HepG2 (cell line): ENCODE measurements around the gene LRRC8D. TPM values are rescaled to one million over a fixed set of nuclear protein-coding genes. Genes with fewer than 3 reads are reported as not detected.

Experiments
- ATF1 ChIP-seq: IDR thresholded peaks from 2 replicates; pipeline ENCODE4 v1.6.1; 2016; ENCODE audit warnings: mild to moderate bottlenecking, control low read depth
- ATF4 ChIP-seq, 2 experiments: fragments of 450-650 bp in 1 of 2; sonication (generic) in 1 of 2; formaldehyde crosslinking; IDR thresholded peaks; 2 replicates each; pipeline versions ENCODE4 v1.5.0 to v1.8.0; 2020 to 2022; ENCODE audit warnings: mild to moderate bottlenecking in 1 of 2, missing genetic modification reagents in 1 of 2
- CEBPG ChIP-seq: IDR thresholded peaks from 2 replicates; pipeline ENCODE4 v1.6.1; 2016
- E2F1 ChIP-seq: sonication (generic); formaldehyde crosslinking; IDR thresholded peaks from 2 replicates; pipeline ENCODE4 v1.5.0; 2020; ENCODE audit warnings: missing genetic modification reagents
- GABPA ChIP-seq, 2 experiments: IDR thresholded peaks; 2 replicates each; pipeline ENCODE4 v1.6.1; 2011 to 2016; ENCODE audit warnings: low read depth in 2 of 2, low read length in 1 of 2, missing biosample characterization in 1 of 2, missing genetic modification characterization in 1 of 2
- GATAD2A ChIP-seq: IDR thresholded peaks from 2 replicates; pipeline ENCODE4 v1.6.1; 2016
- HNF1B ChIP-seq: sonication (generic); formaldehyde crosslinking; IDR thresholded peaks from 2 replicates; pipeline ENCODE4 v1.5.1; 2020; ENCODE audit warnings: mild to moderate bottlenecking, moderate library complexity, missing genetic modification reagents
- HNRNPL ChIP-seq: fragments of 200-400 bp; formaldehyde crosslinking; IDR thresholded peaks from 2 replicates; pipeline ENCODE4 v1.6.1; 2017; ENCODE audit warnings: mild to moderate bottlenecking, low read depth, low read length
- ISL2 ChIP-seq: sonication (generic); formaldehyde crosslinking; IDR thresholded peaks from 2 replicates; pipeline ENCODE4 v1.5.0; 2020; ENCODE audit warnings: missing genetic modification reagents
- MED1 ChIP-seq: sonication (generic); formaldehyde crosslinking; IDR thresholded peaks from 2 replicates; pipeline ENCODE4 v1.4.0; 2020; ENCODE audit warnings: missing genetic modification reagents
- NR2F1 ChIP-seq, 2 experiments: fragments of 450-650 bp in 1 of 2; formaldehyde crosslinking in 1 of 2; IDR thresholded peaks; 2 replicates each; pipeline versions ENCODE4 v1.5.0 to v1.6.1; 2016 to 2020; ENCODE audit warnings: mild to moderate bottlenecking in 1 of 2, missing compliant biosample characterization in 1 of 2, missing genetic modification reagents in 1 of 2, moderate library complexity in 1 of 2
- RBAK ChIP-seq: sonication (generic); formaldehyde crosslinking; IDR thresholded peaks from 2 replicates; pipeline ENCODE4 v1.5.1; 2020; ENCODE audit warnings: mild to moderate bottlenecking, missing genetic modification reagents
- SALL1 ChIP-seq: sonication (generic); formaldehyde crosslinking; IDR thresholded peaks from 2 replicates; pipeline ENCODE4 v1.8.0; 2022; ENCODE audit warnings: mild to moderate bottlenecking, missing genetic modification reagents
- SAP130 ChIP-seq: IDR thresholded peaks from 2 replicates; pipeline ENCODE4 v1.6.1; 2016; ENCODE audit warnings: low read depth
- SIN3A ChIP-seq: IDR thresholded peaks from 2 replicates; pipeline ENCODE4 v1.6.1; 2011; ENCODE audit warnings: low read depth, mild to moderate bottlenecking, control low read depth, low read length, borderline replicate concordance
- SIX1 ChIP-seq: sonication (generic); formaldehyde crosslinking; IDR thresholded peaks from 2 replicates; pipeline ENCODE4 v1.4.0; 2020; ENCODE audit warnings: missing genetic modification reagents, borderline replicate concordance
- SNAPC2 ChIP-seq: sonication (generic); formaldehyde crosslinking; IDR thresholded peaks from 2 replicates; pipeline ENCODE4 v1.8.1; 2022; ENCODE audit warnings: mild to moderate bottlenecking, missing genetic modification reagents
- SOX5 ChIP-seq: IDR thresholded peaks from 2 replicates; pipeline ENCODE4 v1.6.1; 2016; ENCODE audit warnings: borderline replicate concordance
- TARDBP ChIP-seq: sonication (generic); formaldehyde crosslinking; IDR thresholded peaks from 2 replicates; pipeline ENCODE4 v1.8.0; 2022; ENCODE audit warnings: mild to moderate bottlenecking, missing genetic modification reagents
- ZBTB10 ChIP-seq: sonication (generic); formaldehyde crosslinking; IDR thresholded peaks from 2 replicates; pipeline ENCODE4 v1.4.0; 2020; ENCODE audit warnings: missing genetic modification reagents, borderline replicate concordance
- ZFP62 ChIP-seq: sonication (generic); formaldehyde crosslinking; IDR thresholded peaks from 2 replicates; pipeline ENCODE4 v1.4.0; 2020; ENCODE audit warnings: missing genetic modification reagents
- ZMYM2 ChIP-seq: sonication (generic); formaldehyde crosslinking; IDR thresholded peaks from 2 replicates; pipeline ENCODE4 v1.8.0; 2022; ENCODE audit warnings: mild to moderate bottlenecking, missing genetic modification reagents
- ZMYM4 ChIP-seq: sonication (generic); formaldehyde crosslinking; IDR thresholded peaks from 2 replicates; pipeline ENCODE4 v1.8.1; 2023; ENCODE audit warnings: mild to moderate bottlenecking, missing genetic modification reagents
- polyA plus RNA-seq, 8 experiments: library from polyadenylated mRNA; depleted of rRNA in 3 of 8; stranded (reverse) in 7 of 8; unstranded in 1 of 8; fragments of >200 nt; fragmentation: Illumina TruSeq in 4 of 8; extraction: Trizol in 4 of 8; gene quantifications; 2 replicates each; pipeline versions ENCODE4 v1.2.1 to v1.2.3, GENCODE V29; 2011 to 2016; ENCODE audit warnings: low read depth in 4 of 8, missing spikeins in 1 of 8, mixed read lengths in 1 of 8; ENCODE audit not compliant: insufficient read depth in 1 of 8
- total RNA-seq, 5 experiments: library from RNA; depleted of rRNA; stranded (reverse); fragments of >200 nt; fragmentation: Illumina TruSeq; extraction: Trizol; gene quantifications; 2 replicates each; pipeline ENCODE4 v1.2.3, GENCODE V29; 2016; ENCODE audit warnings: low read depth in 1 of 5

Gene LRRC8D
- total and polyA plus RNA-seq, 2 of the 13 experiments (the other 11 are each of a cell fraction or from before 2014, with no cell fraction given) = 29.9 to 45.5 TPM

- TF ChIP-seq HNRNPL (no peak), CEBPG (CRISPR knock-in tag) (peak; percentile 70), SIX1 (CRISPR knock-in tag) (peak; percentile 59; the same call in 1 of the 2 replicates), SNAPC2 (CRISPR knock-in tag) (no peak), SIN3A (0 out of 2 replicates have a peak, but pooled peaks have one; percentile 23), SALL1 (peak; percentile 35; the same call in 1 of the 2 replicates), ZBTB10 (CRISPR knock-in tag) (peak; percentile 60; the same call in 1 of the 2 replicates), RBAK (no peak), TARDBP (CRISPR knock-in tag) (0 out of 2 replicates have a peak, but pooled peaks have one; percentile 46), SOX5 (CRISPR knock-in tag) (peak; percentile 65; the same call in 1 of the 2 replicates), E2F1 (no peak), MED1 (CRISPR knock-in tag) (peak; percentile 61), ATF1 (CRISPR knock-in tag) (no peak), ISL2 (CRISPR knock-in tag) (peak; percentile 93), ZFP62 (no peak), ZMYM4 (peak; percentile 47; the same call in 1 of the 2 replicates), GATAD2A (peak; percentile 97), NR2F1 (CRISPR knock-in tag; IDR thresholded peaks at IDR 0.05) (peak in 1 of 2 experiments; percentile 85; a peak in 2 of 4 replicates), HNF1B (CRISPR knock-in tag) (no peak), SAP130 (CRISPR knock-in tag) (peak; percentile 69), ZMYM2 (0 out of 2 replicates have a peak, but pooled peaks have one; percentile 27), GABPA (IDR thresholded peaks at IDR 0.05; ENCODE audit: low read depth, low read length) (no peak), GABPA (CRISPR knock-in tag; IDR thresholded peaks at IDR 0.05; ENCODE audit: low read depth) (peak; percentile 43), ATF4 (CRISPR knock-in tag; IDR thresholded peaks at IDR 0.05) (peak in 1 of 2 experiments; percentile 65; a peak in 1 of 4 replicates)
Measured at GRCh38 chr1:89826594-89826993, 5.8 kb downstream of the LRRC8D start (continued).
